ENCODE measurements around the gene ACSBG1.
"Not testable (repeated sequence)": the region's sequence is repeated elsewhere in the genome, so short reads cannot be mapped to it uniquely, and the experiment has no call there.

ACSBG1 gene

GRCh38 chr15:78249131-78249530 lies 14.8 kb upstream of the ACSBG1 start:
- ChIA-PET CTCF (interaction anchor here (1.0 kb wide), 1 partner anchor 9 kb away, joined by 4 read pairs; no protein-coding TSS in a partner anchor), POLR2A (no interaction called here)
- DNase-seq (ENCODE audit: extremely low spot score) = no peak
- TF ChIP-seq HDGF (IDR thresholded peaks at IDR 0.05; ENCODE audit: borderline replicate concordance) (no peak), SP1 (IDR thresholded peaks at IDR 0.05) (no peak), TARDBP (IDR thresholded peaks at IDR 0.05) (no peak), CTBP1 (IDR thresholded peaks at IDR 0.05; ENCODE audit: borderline replicate concordance) (no peak), L3MBTL2 (conservative IDR thresholded peaks at IDR 0.05) (no peak), NFRKB (IDR thresholded peaks at IDR 0.05) (no peak), FOXK2 (IDR thresholded peaks at IDR 0.05) (no peak), ELF4 (IDR thresholded peaks at IDR 0.05) (no peak), ZNF384 (IDR thresholded peaks at IDR 0.05) (no peak), PKNOX1 (IDR thresholded peaks at IDR 0.05) (no peak), SUZ12 (IDR thresholded peaks at IDR 0.05) (no peak), LEF1 (IDR thresholded peaks at IDR 0.05; ENCODE audit: borderline replicate concordance) (no peak), FOXA1 (IDR thresholded peaks at IDR 0.05) (no peak), FOXM1 (IDR thresholded peaks at IDR 0.05; ENCODE audit: borderline replicate concordance) (no peak), ARNT (IDR thresholded peaks at IDR 0.05) (no peak), BHLHE40 (IDR thresholded peaks at IDR 0.05; ENCODE audit: borderline replicate concordance) (no peak)

- ChIA-PET CTCF (no interaction called here), POLR2A (no interaction called here)
- no peak for DNase-seq (ENCODE audit: extremely low spot score)
- no peak for TF ChIP-seq FOXM1 (IDR thresholded peaks at IDR 0.05; ENCODE audit: borderline replicate concordance)
These were observed 13.5 kb upstream of the ACSBG1 start for GRCh38 chr15:78247911-78248310.

GRCh38 chr15:78245976-78246620 lies 11.7 kb upstream of the ACSBG1 start:
- POLR2A ChIA-PET; DNase-seq (ENCODE audit: extremely low spot score): not testable (repeated sequence)
- CTCF ChIA-PET = interaction anchor here (0.6 to 0.7 kb wide), 3 partner anchors 69 to 169 kb away, joined by 3 to 9 read pairs (median 3); no protein-coding TSS in a partner anchor

GRCh38 chr15:78245392-78245791 lies 11.0 kb upstream of the ACSBG1 start:
- CTCF ChIA-PET = interaction anchor here (0.6 to 0.7 kb wide), 2 partner anchors 68 to 75 kb away, joined by 3 read pairs; no protein-coding TSS in a partner anchor
- POLR2A ChIA-PET; DNase-seq (ENCODE audit: extremely low spot score): not testable (repeated sequence)

GRCh38 chr15:78244893-78245292 lies 10.5 kb upstream of the ACSBG1 start:
- ChIA-PET POLR2A (no interaction called here), CTCF (interaction anchor here (0.5 to 5.7 kb wide), 2 partner anchors 68 to 326 kb away, joined by 3 to 58 read pairs; no protein-coding TSS in a partner anchor)
- no peak for DNase-seq (ENCODE audit: extremely low spot score)
- TF ChIP-seq BHLHE40 (IDR thresholded peaks at IDR 0.05; ENCODE audit: borderline replicate concordance) = no peak
- no peak for TF ChIP-seq SP1 (IDR thresholded peaks at IDR 0.05)
- no peak for TF ChIP-seq FOXM1 (IDR thresholded peaks at IDR 0.05; ENCODE audit: borderline replicate concordance)
- no peak for TF ChIP-seq CTBP1 (IDR thresholded peaks at IDR 0.05; ENCODE audit: borderline replicate concordance)
- TF ChIP-seq TARDBP (IDR thresholded peaks at IDR 0.05) = no peak

GRCh38 chr15:78244101-78244500 lies 9.7 kb upstream of the ACSBG1 start:
- ChIA-PET CTCF (interaction anchor here (0.5 to 5.7 kb wide), 3 partner anchors 67 to 239 kb away, joined by 3 to 58 read pairs (median 4); no protein-coding TSS in a partner anchor), POLR2A (no interaction called here)
- no peak for TF ChIP-seq SP1 (IDR thresholded peaks at IDR 0.05)
- TF ChIP-seq FOXM1 (IDR thresholded peaks at IDR 0.05; ENCODE audit: borderline replicate concordance) = no peak
- DNase-seq (ENCODE audit: extremely low spot score) = no peak

- POLR2A ChIA-PET = no interaction called here
- no peak for DNase-seq (ENCODE audit: extremely low spot score)
- TF ChIP-seq PKNOX1 (IDR thresholded peaks at IDR 0.05) = no peak
- no peak for TF ChIP-seq LEF1 (IDR thresholded peaks at IDR 0.05; ENCODE audit: borderline replicate concordance)
- no peak for TF ChIP-seq TARDBP (IDR thresholded peaks at IDR 0.05)
- no peak for TF ChIP-seq CTBP1 (IDR thresholded peaks at IDR 0.05; ENCODE audit: borderline replicate concordance)
- TF ChIP-seq L3MBTL2 (conservative IDR thresholded peaks at IDR 0.05) = no peak
- no peak for TF ChIP-seq NFRKB (IDR thresholded peaks at IDR 0.05)
- no peak for TF ChIP-seq FOXK2 (IDR thresholded peaks at IDR 0.05)
- TF ChIP-seq ARNT (IDR thresholded peaks at IDR 0.05) = no peak
- no peak for TF ChIP-seq FOXM1 (IDR thresholded peaks at IDR 0.05; ENCODE audit: borderline replicate concordance)
- no peak for TF ChIP-seq BHLHE40 (IDR thresholded peaks at IDR 0.05; ENCODE audit: borderline replicate concordance)
- no peak for TF ChIP-seq SUZ12 (IDR thresholded peaks at IDR 0.05)
- no peak for TF ChIP-seq ZNF384 (IDR thresholded peaks at IDR 0.05)
- TF ChIP-seq SP1 (IDR thresholded peaks at IDR 0.05) = no peak
- TF ChIP-seq ELF4 (IDR thresholded peaks at IDR 0.05) = no peak
- CTCF ChIA-PET = interaction anchor here (1.0 to 5.7 kb wide), 3 partner anchors 48 to 239 kb away, joined by 4 to 58 read pairs (median 21); no protein-coding TSS in a partner anchor
These were observed 9.2 kb upstream of the ACSBG1 start for GRCh38 chr15:78243491-78243941.

- TF ChIP-seq FOXM1 (IDR thresholded peaks at IDR 0.05; ENCODE audit: borderline replicate concordance) (no peak), NFRKB (IDR thresholded peaks at IDR 0.05) (no peak), BHLHE40 (IDR thresholded peaks at IDR 0.05; ENCODE audit: borderline replicate concordance) (no peak), L3MBTL2 (conservative IDR thresholded peaks at IDR 0.05) (no peak), SUZ12 (IDR thresholded peaks at IDR 0.05) (no peak), ELF4 (IDR thresholded peaks at IDR 0.05) (no peak), SP1 (IDR thresholded peaks at IDR 0.05) (no peak)
- ChIA-PET POLR2A (no interaction called here), CTCF (interaction anchor here (0.7 to 5.7 kb wide), 5 partner anchors 48 to 238 kb away, joined by 3 to 58 read pairs (median 4); no protein-coding TSS in a partner anchor)
- DNase-seq (ENCODE audit: extremely low spot score) = no peak
These were observed 8.7 kb upstream of the ACSBG1 start for GRCh38 chr15:78243058-78243457.

Data from HEK293T (cell line).